ENCODE measurements around the gene SMAD2. TPM values are rescaled to one million over a fixed set of nuclear protein-coding genes. Genes with fewer than 3 reads are reported as not detected.

SMAD2 gene
- total RNA-seq, 1 experiment from 2014 or later = 121 TPM

DNA sequence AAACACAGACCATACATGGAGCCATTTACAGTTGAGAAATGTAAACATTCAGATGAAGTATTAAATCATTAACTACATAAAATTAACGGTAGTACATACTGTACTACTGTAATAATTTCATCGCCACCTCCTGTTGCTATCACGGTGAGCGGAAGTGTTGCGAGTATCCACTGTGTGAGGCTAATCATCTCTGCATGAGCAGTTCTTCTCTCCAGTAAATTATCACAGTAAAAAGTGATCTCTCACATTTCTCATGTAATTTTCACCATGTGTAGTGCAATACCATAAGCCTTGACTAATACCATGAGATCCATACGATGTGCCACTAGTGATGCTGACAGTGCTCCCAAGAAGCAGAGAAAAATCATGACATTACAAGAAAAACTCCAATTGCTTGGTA, 21.9 kb downstream of the SMAD2 start:
- Histone ChIP-seq H3K27me3 (ENCODE audit: insufficient read depth, low read length) (no peaks in the 10 kb centered on the region), H3K4ac (ENCODE audit: low read depth, low read length) (no peak overlapping the region), H2AFZ (ENCODE audit: low read length) (no peak overlapping the region), H3K9ac (ENCODE audit: extremely low read depth, insufficient read length, low read length) (no peak overlapping the region), H3K4me1 (ENCODE audit: insufficient read depth, low read length) (no peaks in the 10 kb centered on the region; the same call in 1 of the 2 replicates), H4K8ac (replicated peaks; ENCODE audit: insufficient read length, low read depth, low read length) (no peak overlapping the region), H3K23ac (ENCODE audit: insufficient read length, low read depth, low read length) (no peak overlapping the region), H3T11ph (ENCODE audit: low read length) (no peak overlapping the region), H3K56ac (ENCODE audit: insufficient read length, low read depth, low read length) (no peak overlapping the region), H2BK120ac (ENCODE audit: low read depth, low read length, poor library complexity, severe bottlenecking) (no peak overlapping the region), H3K4me2 (ENCODE audit: insufficient read depth, insufficient read length, low read length) (no peak overlapping the region), H2BK15ac (ENCODE audit: low read depth, low read length) (no peak overlapping the region), H3K9me3 (ENCODE audit: control insufficient read depth, low read depth, low read length) (no peaks in the 10 kb centered on the region), H2AK5ac (ENCODE audit: insufficient read length, low read length) (no peak overlapping the region), H3K23me2 (ENCODE audit: insufficient read length, low read depth, low read length, poor library complexity, severe bottlenecking) (no peaks in the 10 kb centered on the region), H3K14ac (ENCODE audit: insufficient read depth, low read length) (no peak overlapping the region), H3K79me2 (ENCODE audit: insufficient read depth, low read length) (peaks cover 69% of the 10 kb centered on the region; the same call in 1 of the 2 replicates), H4K5ac (ENCODE audit: insufficient read length, low read depth, low read length) (no peak overlapping the region), H3K27ac (ENCODE audit: insufficient read length, low read depth, low read length) (no peak overlapping the region), H4K91ac (ENCODE audit: insufficient read length, low read depth, low read length) (no peak overlapping the region), H2BK5ac (ENCODE audit: insufficient read length, low read length) (no peak overlapping the region), H4K20me1 (ENCODE audit: control insufficient read depth, insufficient read depth, insufficient read length) (no peaks in the 10 kb centered on the region), H2BK12ac (ENCODE audit: insufficient read length, low read depth, low read length) (no peak overlapping the region), H3K18ac (ENCODE audit: insufficient read length, low read depth, low read length) (no peak overlapping the region), H3K79me1 (ENCODE audit: insufficient read depth, low read depth, low read length, poor library complexity, severe bottlenecking) (no peaks in the 10 kb centered on the region), H2BK20ac (ENCODE audit: low read depth, low read length, poor library complexity, severe bottlenecking) (no peak overlapping the region)
- Mint-ChIP-seq H3K9me3 (peaks cover 13 to 17% of the 10 kb centered on the region in 2 experiments), H3K4me3 (no peak overlapping the region), H3K27ac (no peak overlapping the region; a peak in 1 of 7 replicates), H3K4me1 (peaks cover 50 to 53% of the 10 kb centered on the region in 2 experiments), H3K36me3 (ENCODE audit: insufficient read depth in 1 of 3, low read depth in 3 of 3) (peaks cover 22 to 44% (median 26%) of the 10 kb centered on the region in 3 experiments), H3K27me3 (ENCODE audit: low read depth) (no peaks in the 10 kb centered on the region)
- WGBS (ENCODE audit: extremely low coverage, insufficient read length, low lambda C conversion rate) = no CpG with 5 or more reads among the region's 6 CpGs
- TF ChIP-seq, protein P1, sequence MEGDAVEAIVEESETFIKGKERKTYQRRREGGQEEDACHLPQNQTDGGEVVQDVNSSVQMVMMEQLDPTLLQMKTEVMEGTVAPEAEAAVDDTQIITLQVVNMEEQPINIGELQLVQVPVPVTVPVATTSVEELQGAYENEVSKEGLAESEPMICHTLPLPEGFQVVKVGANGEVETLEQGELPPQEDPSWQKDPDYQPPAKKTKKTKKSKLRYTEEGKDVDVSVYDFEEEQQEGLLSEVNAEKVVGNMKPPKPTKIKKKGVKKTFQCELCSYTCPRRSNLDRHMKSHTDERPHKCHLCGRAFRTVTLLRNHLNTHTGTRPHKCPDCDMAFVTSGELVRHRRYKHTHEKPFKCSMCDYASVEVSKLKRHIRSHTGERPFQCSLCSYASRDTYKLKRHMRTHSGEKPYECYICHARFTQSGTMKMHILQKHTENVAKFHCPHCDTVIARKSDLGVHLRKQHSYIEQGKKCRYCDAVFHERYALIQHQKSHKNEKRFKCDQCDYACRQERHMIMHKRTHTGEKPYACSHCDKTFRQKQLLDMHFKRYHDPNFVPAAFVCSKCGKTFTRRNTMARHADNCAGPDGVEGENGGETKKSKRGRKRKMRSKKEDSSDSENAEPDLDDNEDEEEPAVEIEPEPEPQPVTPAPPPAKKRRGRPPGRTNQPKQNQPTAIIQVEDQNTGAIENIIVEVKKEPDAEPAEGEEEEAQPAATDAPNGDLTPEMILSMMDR (conservative IDR thresholded peaks at IDR 0.05) = no peak
- DNase-seq = no peak

Measured in H9 (cell line).